Neural cell (in vitro differentiated cells): ENCODE results near the gene ITGAV.

Experiments
- CTCF ChIP-seq: fragments of 450-650 bp; IDR thresholded peaks from 2 replicates; pipeline ENCODE4 v1.5.1; 2014; ENCODE audit warnings: antibody characterized with exemption, mild to moderate bottlenecking, moderate library complexity; ENCODE audit not compliant: poor library complexity, severe bottlenecking
- MXI1 ChIP-seq: fragments of 450-650 bp; conservative IDR thresholded peaks from 2 replicates; pipeline ENCODE4 v1.6.1; 2014; ENCODE audit warnings: antibody characterized with exemption, mild to moderate bottlenecking; ENCODE audit not compliant: poor library complexity, severe bottlenecking
- POLR2AphosphoS5 ChIP-seq: IDR thresholded peaks from 2 replicates; pipeline ENCODE4 v1.6.1; 2012

- no peak for TF ChIP-seq CTCF
- no peak for TF ChIP-seq POLR2AphosphoS5
- TF ChIP-seq MXI1, result no peak
Measured at GRCh38 chr2:186588421-186588820, 1.4 kb upstream of the ITGAV start.
